Memory B cell (primary cell): ENCODE results near the gene MPRIP.
A peak's percentile ranks its signal among the peaks of the same experiment; 100 is the strongest.

Experiments used
- ATAC-seq: fragments of 150-1000 bp; cut with Tn5 transposase; 2 replicates; pipeline ENCODE4 v1.10.0; 2021; ENCODE audit warnings: low read depth, mild to moderate bottlenecking, moderate library complexity
- DNase-seq, 2 donors: peaks; one replicate each; pipeline ENCODE4 v3.0.0; 2022; ENCODE audit warnings: low spot score in 2 of 2
- H3K27ac Mint-ChIP-seq: one replicate; pipeline ENCODE4 v1.8.0; 2022; ENCODE audit warnings: mild to moderate bottlenecking, moderate library complexity, mixed read lengths
- H3K27me3 Mint-ChIP-seq: one replicate; pipeline ENCODE4 v1.8.0; 2022; ENCODE audit warnings: mixed read lengths
- H3K36me3 Mint-ChIP-seq: one replicate; pipeline ENCODE4 v1.8.0; 2022; ENCODE audit warnings: mild to moderate bottlenecking, mixed read lengths
- H3K4me1 Mint-ChIP-seq: one replicate; pipeline ENCODE4 v1.8.0; 2022; ENCODE audit warnings: mixed read lengths
- H3K4me3 Mint-ChIP-seq: one replicate; pipeline ENCODE4 v1.8.0; 2022; ENCODE audit warnings: mild to moderate bottlenecking, moderate library complexity, mixed read lengths
- H3K9me3 Mint-ChIP-seq: one replicate; pipeline ENCODE4 v1.8.0; 2022; ENCODE audit warnings: mixed read lengths

MPRIP gene

GRCh38 chr17:17018612-17019429 is 23.4 kb upstream of the MPRIP start:
- Mint-ChIP-seq H3K27ac (no peak overlapping the region), H3K4me1 (peaks cover 12% of the 10 kb centered on the region), H3K36me3 (no peaks in the 10 kb centered on the region), H3K9me3 (no peaks in the 10 kb centered on the region), H3K27me3 (no peaks in the 10 kb centered on the region), H3K4me3 (no peak overlapping the region)
- ATAC-seq (no peak), DNase-seq (no peak)

- no peaks in the 10 kb centered on the region for H3K27me3 Mint-ChIP-seq
- H3K36me3 Mint-ChIP-seq, result no peaks in the 10 kb centered on the region
- H3K4me1 Mint-ChIP-seq, result peaks cover 12% of the 10 kb centered on the region
- no peak overlapping the region for H3K4me3 Mint-ChIP-seq
- ATAC-seq, result no peak
- DNase-seq, result no peak
- H3K9me3 Mint-ChIP-seq, result no peaks in the 10 kb centered on the region
- H3K27ac Mint-ChIP-seq, result peak overlapping the region; percentile 24
Measured at GRCh38 chr17:17019430-17019762, 22.9 kb upstream of the MPRIP start.

DNA sequence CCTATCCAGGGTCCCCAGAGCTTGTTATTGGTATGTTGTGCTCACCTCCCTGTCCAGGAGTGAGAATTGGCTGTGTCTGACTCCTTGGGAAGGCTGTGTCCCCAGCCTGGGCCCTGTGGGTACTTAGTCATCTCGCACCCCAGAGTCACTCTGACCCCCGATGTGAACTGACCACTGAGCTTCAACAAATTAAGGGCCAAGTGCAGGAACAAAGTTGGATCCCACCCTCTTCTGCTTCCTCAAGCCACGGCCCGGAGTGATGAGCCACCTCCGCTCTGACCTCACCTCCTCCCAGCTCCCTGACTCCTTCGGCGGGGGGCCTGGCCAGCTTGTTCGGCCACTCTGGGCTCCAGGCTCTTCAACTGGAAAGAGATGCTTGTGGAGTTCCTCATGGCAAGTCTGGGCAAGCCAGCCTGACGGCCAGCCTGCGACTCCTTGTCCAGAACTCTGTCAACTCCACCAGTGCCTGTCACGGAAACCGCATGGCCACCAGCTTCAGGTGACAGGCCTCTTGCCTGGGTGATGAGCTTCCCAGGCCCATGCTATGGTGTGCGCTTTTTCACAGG is 22.3 kb upstream of the MPRIP start:
- Mint-ChIP-seq H3K4me1 (peaks cover 12% of the 10 kb centered on the region), H3K9me3 (no peaks in the 10 kb centered on the region), H3K27ac (peak overlapping the region; percentile 24), H3K4me3 (no peak overlapping the region), H3K36me3 (no peaks in the 10 kb centered on the region), H3K27me3 (no peaks in the 10 kb centered on the region)
- ATAC-seq (no peak), DNase-seq (no peak)

DNA sequence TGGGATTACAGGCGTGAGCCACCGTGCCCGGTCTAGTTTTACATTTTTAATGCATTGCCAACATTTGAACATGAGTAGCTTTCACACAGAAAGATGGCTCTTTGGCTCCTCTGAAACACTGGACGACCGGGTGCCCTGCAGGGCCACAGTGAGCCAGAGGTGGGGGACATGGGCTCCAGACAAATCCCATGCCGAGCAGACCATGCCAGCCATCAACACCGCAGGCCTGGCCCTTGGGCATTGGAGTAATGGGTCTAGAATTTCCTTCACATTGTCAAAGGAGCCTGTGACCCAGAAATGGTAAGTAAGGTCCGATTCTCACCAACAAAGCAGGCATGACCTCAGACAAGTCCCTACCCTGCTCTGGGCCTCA is 21.4 kb upstream of the MPRIP start:
- H3K27ac Mint-ChIP-seq, result no peak overlapping the region
- H3K4me1 Mint-ChIP-seq, result peaks cover 10% of the 10 kb centered on the region
- ATAC-seq, result no peak
- H3K4me3 Mint-ChIP-seq, result no peak overlapping the region
- H3K9me3 Mint-ChIP-seq, result no peaks in the 10 kb centered on the region
- DNase-seq, result no peak
- no peaks in the 10 kb centered on the region for H3K27me3 Mint-ChIP-seq
- H3K36me3 Mint-ChIP-seq, result no peaks in the 10 kb centered on the region

GRCh38 chr17:17021194-17021863 is 20.9 kb upstream of the MPRIP start:
- no peak overlapping the region for H3K4me3 Mint-ChIP-seq
- no peak for DNase-seq
- H3K9me3 Mint-ChIP-seq, result no peaks in the 10 kb centered on the region
- peaks cover 8% of the 10 kb centered on the region for H3K4me1 Mint-ChIP-seq
- no peak for ATAC-seq
- H3K36me3 Mint-ChIP-seq, result no peaks in the 10 kb centered on the region
- H3K27me3 Mint-ChIP-seq, result no peaks in the 10 kb centered on the region
- H3K27ac Mint-ChIP-seq, result no peak overlapping the region

- H3K9me3 Mint-ChIP-seq, result no peaks in the 10 kb centered on the region
- peaks cover 4% of the 10 kb centered on the region for H3K4me1 Mint-ChIP-seq
- no peak overlapping the region for H3K27ac Mint-ChIP-seq
- no peak overlapping the region for H3K4me3 Mint-ChIP-seq
- no peak for DNase-seq
- H3K27me3 Mint-ChIP-seq, result no peaks in the 10 kb centered on the region
- no peaks in the 10 kb centered on the region for H3K36me3 Mint-ChIP-seq
- ATAC-seq, result no peak
Measured at GRCh38 chr17:17022011-17022410, 20.2 kb upstream of the MPRIP start.

GRCh38 chr17:17022456-17022855 is 19.8 kb upstream of the MPRIP start:
- Mint-ChIP-seq H3K27ac (no peak overlapping the region), H3K4me1 (peaks cover 4% of the 10 kb centered on the region), H3K36me3 (no peaks in the 10 kb centered on the region), H3K27me3 (no peaks in the 10 kb centered on the region), H3K9me3 (no peaks in the 10 kb centered on the region), H3K4me3 (no peak overlapping the region)
- DNase-seq, result no peak
- ATAC-seq, result no peak

DNA sequence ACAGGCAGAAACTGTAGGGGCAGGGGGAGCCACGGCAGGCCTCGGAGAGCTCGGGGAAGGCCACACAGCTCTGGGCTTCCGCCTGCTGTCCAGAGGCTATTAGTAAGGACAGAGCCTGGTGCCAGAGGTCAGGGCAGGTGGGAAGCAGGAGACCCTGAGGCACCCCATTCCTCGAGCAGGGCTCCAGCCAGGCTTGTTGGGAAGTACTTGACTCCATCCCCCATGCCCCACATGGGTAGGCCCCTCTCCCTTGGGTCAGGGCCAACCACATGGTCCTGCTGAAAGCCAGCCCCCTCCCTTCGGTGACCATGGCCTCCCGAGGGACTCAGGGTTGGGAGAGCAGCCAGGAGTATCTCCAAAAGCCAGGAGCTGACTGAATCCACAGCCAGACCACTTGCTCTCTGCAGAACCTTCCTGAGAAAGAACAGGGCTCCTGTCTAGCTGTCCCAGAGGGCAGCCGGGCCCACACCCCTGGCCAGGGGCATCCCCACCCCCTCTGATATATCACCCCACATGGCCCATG is 17.4 kb upstream of the MPRIP start:
- Mint-ChIP-seq H3K4me1 (peaks cover 13% of the 10 kb centered on the region), H3K9me3 (no peaks in the 10 kb centered on the region), H3K27ac (no peak overlapping the region), H3K36me3 (no peaks in the 10 kb centered on the region), H3K4me3 (no peak overlapping the region), H3K27me3 (peaks cover 7% of the 10 kb centered on the region)
- DNase-seq (no peak), ATAC-seq (no peak)

DNA sequence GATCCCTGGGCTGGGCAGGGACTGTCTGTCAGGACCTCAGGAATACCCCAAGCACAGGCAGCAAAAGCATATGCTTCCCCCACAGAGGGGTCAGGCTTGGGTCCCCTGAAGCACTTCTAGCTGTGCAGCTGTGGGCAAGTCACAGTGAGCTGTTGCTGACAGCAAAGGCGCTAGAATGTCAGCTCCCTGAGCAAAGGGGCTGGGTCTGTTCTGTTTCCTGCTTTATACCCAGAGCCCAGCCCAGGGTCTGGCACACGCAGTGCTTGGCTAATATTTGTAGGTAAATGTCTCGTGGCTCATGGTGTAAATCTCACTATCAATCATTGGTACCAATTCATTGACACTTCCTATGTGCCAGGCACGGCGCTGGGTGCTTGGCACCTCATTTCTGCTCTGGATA is 16.6 kb upstream of the MPRIP start:
- H3K4me3 Mint-ChIP-seq, result no peak overlapping the region
- no peaks in the 10 kb centered on the region for H3K9me3 Mint-ChIP-seq
- H3K27ac Mint-ChIP-seq, result no peak overlapping the region
- no peaks in the 10 kb centered on the region for H3K36me3 Mint-ChIP-seq
- no peak for DNase-seq
- H3K27me3 Mint-ChIP-seq, result peaks cover 10% of the 10 kb centered on the region
- peaks cover 16% of the 10 kb centered on the region for H3K4me1 Mint-ChIP-seq
- ATAC-seq, result no peak

GRCh38 chr17:17026163-17026562 is 16.1 kb upstream of the MPRIP start:
- ATAC-seq (no peak), DNase-seq (no peak)
- Mint-ChIP-seq H3K27me3 (peaks cover 10% of the 10 kb centered on the region), H3K9me3 (no peaks in the 10 kb centered on the region), H3K4me3 (no peak overlapping the region), H3K36me3 (no peaks in the 10 kb centered on the region), H3K27ac (no peak overlapping the region), H3K4me1 (peaks cover 16% of the 10 kb centered on the region)

DNA sequence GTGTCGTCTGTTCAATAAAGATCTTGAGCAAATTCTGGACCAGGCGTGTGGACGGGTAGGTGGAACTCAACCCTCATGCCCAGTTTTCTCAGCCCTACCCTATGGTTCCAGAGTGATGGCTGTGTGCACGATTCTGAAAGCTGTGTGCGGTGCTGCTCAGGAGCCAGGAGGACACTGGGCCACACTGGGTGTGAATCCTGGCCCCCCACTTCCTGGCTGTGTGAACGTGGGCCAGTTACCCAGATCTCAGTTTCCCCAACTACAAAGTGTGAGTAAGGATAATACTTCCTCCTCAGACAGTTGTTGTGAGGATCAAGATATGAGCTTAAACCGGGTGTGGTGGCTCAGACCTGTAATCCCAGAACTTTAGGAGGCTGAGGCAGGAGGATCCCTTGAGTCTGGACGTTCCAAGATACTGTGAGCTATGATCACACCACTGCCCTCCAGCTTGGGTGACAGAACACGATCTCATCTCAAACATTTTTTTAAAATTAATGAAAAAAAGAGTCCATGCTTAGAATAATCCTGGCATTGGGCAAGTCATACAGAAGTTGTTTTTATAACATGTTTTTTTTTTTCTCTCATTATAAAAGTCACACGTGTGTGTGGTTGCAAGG is 14.7 kb upstream of the MPRIP start:
- no peaks in the 10 kb centered on the region for H3K9me3 Mint-ChIP-seq

DNA sequence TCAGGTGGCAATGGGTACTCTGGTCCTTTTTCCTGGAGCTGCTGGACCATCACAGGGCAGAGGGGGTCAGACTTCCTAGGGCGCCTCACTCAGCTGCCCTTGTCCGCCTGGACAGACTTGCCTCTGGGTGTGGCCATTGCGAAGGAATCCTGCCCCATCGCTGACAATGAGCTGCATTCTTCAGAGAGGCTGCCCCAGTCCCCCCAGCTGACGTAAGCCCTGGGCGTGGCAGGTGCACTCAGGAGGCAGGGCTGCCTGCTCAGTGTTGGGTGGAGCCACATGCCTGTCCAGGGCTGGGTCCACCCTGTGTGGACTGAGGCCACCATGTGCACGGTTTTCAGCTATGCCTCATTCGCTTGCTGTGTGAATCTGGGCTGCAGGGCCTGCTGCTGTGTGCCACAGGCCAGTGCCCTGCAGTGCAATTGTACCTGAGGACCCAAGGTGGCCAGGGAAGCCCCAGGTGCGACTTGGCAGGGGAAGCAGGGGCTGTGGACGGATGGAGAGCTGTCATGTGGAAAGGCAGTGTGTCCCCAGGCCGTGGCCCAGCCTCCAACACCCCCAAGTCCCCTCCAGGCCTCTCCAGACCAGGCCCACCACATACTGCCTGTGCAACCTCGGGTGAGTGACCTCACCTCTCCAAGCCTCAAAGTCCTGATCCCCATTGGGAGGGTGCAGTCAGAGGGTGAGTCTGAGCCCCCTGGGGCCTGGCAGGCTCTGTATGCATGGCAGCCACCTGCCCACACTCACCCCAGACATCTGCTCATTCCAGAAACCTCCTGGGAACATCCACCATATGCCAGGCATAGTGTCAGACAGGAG is 14.0 kb upstream of the MPRIP start:
- Mint-ChIP-seq H3K27me3 (peaks cover 13% of the 10 kb centered on the region), H3K4me3 (no peak overlapping the region), H3K36me3 (no peaks in the 10 kb centered on the region), H3K27ac (no peak overlapping the region), H3K4me1 (peaks cover 19% of the 10 kb centered on the region), H3K9me3 (no peaks in the 10 kb centered on the region)
- ATAC-seq, result no peak
- no peak for DNase-seq

More for the DNA sequence above, 14.7 kb upstream of the MPRIP start:
- Mint-ChIP-seq H3K4me1 (peaks cover 19% of the 10 kb centered on the region), H3K27ac (no peak overlapping the region), H3K27me3 (peaks cover 13% of the 10 kb centered on the region), H3K4me3 (no peak overlapping the region), H3K36me3 (no peaks in the 10 kb centered on the region)
- ATAC-seq (no peak), DNase-seq (no peak)

DNA sequence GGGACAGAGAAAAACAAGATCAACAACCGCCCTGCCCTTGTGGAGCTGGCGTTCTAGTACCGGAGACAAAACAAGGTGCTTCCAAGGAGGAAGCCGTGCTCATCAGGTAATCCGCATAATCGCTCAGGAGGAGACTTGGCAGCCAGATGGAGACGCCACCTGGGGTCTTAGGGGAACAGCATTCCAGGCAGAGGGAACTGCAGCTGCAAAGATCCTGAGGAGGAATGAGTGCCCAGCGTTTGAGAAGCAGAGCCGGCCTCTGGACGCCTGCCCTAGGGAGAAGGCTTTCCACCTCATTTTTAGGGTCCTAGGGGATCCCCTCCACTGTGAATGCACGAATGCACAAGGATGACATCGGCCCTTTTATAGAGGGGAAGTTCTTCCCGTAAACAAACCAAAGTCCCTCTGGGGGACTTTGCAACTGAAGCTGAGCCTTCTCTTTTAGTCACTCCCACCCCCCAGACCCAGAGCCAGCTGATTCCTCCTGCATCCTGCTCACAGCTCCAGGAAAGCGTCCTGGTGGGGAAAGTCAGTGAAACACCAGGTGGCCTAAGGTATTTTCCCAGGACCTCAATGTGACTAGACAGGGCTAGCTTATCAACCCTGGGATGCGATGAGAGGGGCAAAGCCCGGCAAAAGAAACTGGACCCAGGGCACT is 13.2 kb upstream of the MPRIP start:
- no peak for DNase-seq
- ATAC-seq, result peak; percentile 31
- Mint-ChIP-seq H3K4me3 (no peak overlapping the region), H3K27ac (no peak overlapping the region), H3K36me3 (no peaks in the 10 kb centered on the region), H3K4me1 (peaks cover 19% of the 10 kb centered on the region), H3K27me3 (peaks cover 13% of the 10 kb centered on the region), H3K9me3 (no peaks in the 10 kb centered on the region)
